SK-N-SH (cell line): ENCODE results near the gene SKOR2.

Source experiments
- CHD2 ChIP-seq: fragments of 150-350 bp; IDR thresholded peaks from 2 replicates; pipeline ENCODE4 v1.6.1; 2018; ENCODE audit warnings: low read length; ENCODE audit not compliant: partially characterized antibody
- CTCF ChIP-seq: fragments of 200-600 bp; sonication (generic); IDR thresholded peaks from 2 replicates; pipeline ENCODE4 v1.6.1; 2017; ENCODE audit warnings: antibody characterized with exemption, mild to moderate bottlenecking, moderate library complexity
- EP300 ChIP-seq, 2 experiments: IDR thresholded peaks; 2 replicates each; pipeline versions ENCODE4 v1.4.0 to v1.6.1; 2012; ENCODE audit warnings: borderline replicate concordance in 1 of 2, low read depth in 1 of 2, low read length in 1 of 2
- GATA2 ChIP-seq: sonication (generic); formaldehyde crosslinking; IDR thresholded peaks from 2 replicates; pipeline ENCODE4 v1.5.0; 2020; ENCODE audit warnings: mild to moderate bottlenecking, missing genetic modification reagents
- MEF2A ChIP-seq: IDR thresholded peaks from 2 replicates; pipeline ENCODE4 v1.4.0; 2012; ENCODE audit warnings: low read depth, borderline replicate concordance
- NFIC ChIP-seq: IDR thresholded peaks from 2 replicates; pipeline ENCODE4 v1.4.0; 2012; ENCODE audit warnings: borderline replicate concordance
- POLR2AphosphoS5 ChIP-seq: IDR thresholded peaks from 2 replicates; pipeline ENCODE4 v1.6.1; 2012; ENCODE audit warnings: low read depth, low read length
- RAD21 ChIP-seq: IDR thresholded peaks from 2 replicates; pipeline ENCODE4 v1.6.1; 2012; ENCODE audit warnings: mild to moderate bottlenecking, low read length
- RCOR1 ChIP-seq: fragments of 150-350 bp; IDR thresholded peaks from 2 replicates; pipeline ENCODE4 v1.6.1; 2017; ENCODE audit warnings: antibody characterized with exemption, low read length
- TAF1 ChIP-seq: IDR thresholded peaks from 2 replicates; pipeline ENCODE4 v1.6.1; 2012; ENCODE audit warnings: low read depth, mild to moderate bottlenecking, low read length, moderate library complexity, borderline replicate concordance
- USF2 ChIP-seq: fragments of 150-350 bp; IDR thresholded peaks from 2 replicates; pipeline ENCODE4 v1.6.1; 2017; ENCODE audit warnings: antibody characterized with exemption, low read length, low read depth, borderline replicate concordance
- YY1 ChIP-seq: IDR thresholded peaks from 2 replicates; pipeline ENCODE4 v1.4.0; 2012; ENCODE audit warnings: low read depth, mild to moderate bottlenecking

- TF ChIP-seq CTCF (no peak), RCOR1 (no peak), MEF2A (no peak), EP300 (IDR thresholded peaks at IDR 0.05; ENCODE audit: borderline replicate concordance in 1 of 2, low read depth in 1 of 2, low read length in 1 of 2) (no peak), POLR2AphosphoS5 (no peak), TAF1 (no peak), CHD2 (no peak), NFIC (no peak), RAD21 (no peak), GATA2 (no peak), USF2 (no peak), YY1 (no peak)
These were observed 24.8 kb downstream of the SKOR2 start for GRCh38 chr18:47226660-47227059.
